ENCODE measurements around the gene EFHD1.
"Not testable (repeated sequence)": the region's sequence is repeated elsewhere in the genome, so short reads cannot be mapped to it uniquely, and the experiment has no call there.

Gene EFHD1

GRCh38 chr2:232689152-232689910 is 55.9 kb downstream of the EFHD1 start:
- DNase-seq (ENCODE audit: low read depth in 3 of 3): no peak

GRCh38 chr2:232691117-232691516 is 57.7 kb downstream of the EFHD1 start:
- not testable (repeated sequence) for DNase-seq (ENCODE audit: low read depth in 3 of 3)

- no peak for DNase-seq (ENCODE audit: low read depth in 3 of 3)
Measured at GRCh38 chr2:232693344-232693743, 59.9 kb downstream of the EFHD1 start.

- no peak for DNase-seq (ENCODE audit: low read depth in 3 of 3)
Measured at GRCh38 chr2:232696609-232697058, 63.2 kb downstream of the EFHD1 start.

GRCh38 chr2:232697059-232697806 is 63.8 kb downstream of the EFHD1 start, which contains the start of gene GIGYF2:
Gene GIGYF2, plus strand, starts transcription at chr2:232697331. Its CDS starts 37,867 bp downstream, at chr2:232735198.
- peak; percentile 91 to 96 (median 91) for DNase-seq (ENCODE audit: low read depth in 3 of 3)

- DNase-seq (ENCODE audit: low read depth in 3 of 3): no peak
Measured at GRCh38 chr2:232697807-232698110, 64.4 kb downstream of the EFHD1 start.

- no peak for DNase-seq (ENCODE audit: low read depth in 3 of 3)
Measured at GRCh38 chr2:232698556-232699091, 65.2 kb downstream of the EFHD1 start.

- DNase-seq (ENCODE audit: low read depth in 3 of 3): no peak
Measured at GRCh38 chr2:232699110-232699509, 65.7 kb downstream of the EFHD1 start.

- DNase-seq (ENCODE audit: low read depth in 3 of 3): no peak
Measured at GRCh38 chr2:232700154-232700553, 66.8 kb downstream of the EFHD1 start.

GRCh38 chr2:232707076-232707475 is 73.7 kb downstream of the EFHD1 start:
- no peak for DNase-seq (ENCODE audit: low read depth in 3 of 3)

GRCh38 chr2:232713505-232713904 is 80.1 kb downstream of the EFHD1 start:
- no peak for DNase-seq (ENCODE audit: low read depth in 3 of 3)

- no peak for DNase-seq (ENCODE audit: low read depth in 3 of 3)
Measured at GRCh38 chr2:232714969-232715368, 81.6 kb downstream of the EFHD1 start.

- DNase-seq (ENCODE audit: low read depth in 3 of 3): not testable (repeated sequence)
Measured at GRCh38 chr2:232720056-232720455, 86.7 kb downstream of the EFHD1 start.

- DNase-seq (ENCODE audit: low read depth in 3 of 3): no peak
Measured at GRCh38 chr2:232721261-232721660, 87.9 kb downstream of the EFHD1 start.

- DNase-seq (ENCODE audit: low read depth in 3 of 3): no peak
Measured at GRCh38 chr2:232721882-232722281, 88.5 kb downstream of the EFHD1 start.

GRCh38 chr2:232723027-232723426 is 89.6 kb downstream of the EFHD1 start:
- DNase-seq (ENCODE audit: low read depth in 3 of 3): no peak

GRCh38 chr2:232728785-232729184 is 95.4 kb downstream of the EFHD1 start:
- no peak for DNase-seq (ENCODE audit: low read depth in 3 of 3)

- no peak for DNase-seq (ENCODE audit: low read depth in 3 of 3)
Measured at GRCh38 chr2:232731470-232731869, 98.1 kb downstream of the EFHD1 start.

All from stimulated activated CD4-positive, alpha-beta T cell treated with anti-CD3 and anti-CD28 coated beads, TNF-alpha, amount 100 ng/mL, for 24 hours (primary cell).